Upper lobe of left lung (tissue), 4 donors: ENCODE data around the gene TMX2.

Experiments
- POLR2A ChIP-seq, 4 donors: fragments of 450-650 bp; IDR thresholded peaks; one replicate each; pipeline ENCODE4 v1.5.1; 2016 to 2017; ENCODE audit warnings: antibody characterized with exemption in 4 of 4, mild to moderate bottlenecking in 2 of 4
- TF ChIP-seq, protein P1 (sequence below), 6 experiments: fragments of 450-650 bp in 4 of 6; fragments of 200-600 bp in 2 of 6; sonication (generic) in 2 of 6; IDR thresholded peaks; one replicate each; pipeline ENCODE4 v1.5.1; 2016 to 2019; ENCODE audit warnings: antibody characterized with exemption in 6 of 6

DNA sequence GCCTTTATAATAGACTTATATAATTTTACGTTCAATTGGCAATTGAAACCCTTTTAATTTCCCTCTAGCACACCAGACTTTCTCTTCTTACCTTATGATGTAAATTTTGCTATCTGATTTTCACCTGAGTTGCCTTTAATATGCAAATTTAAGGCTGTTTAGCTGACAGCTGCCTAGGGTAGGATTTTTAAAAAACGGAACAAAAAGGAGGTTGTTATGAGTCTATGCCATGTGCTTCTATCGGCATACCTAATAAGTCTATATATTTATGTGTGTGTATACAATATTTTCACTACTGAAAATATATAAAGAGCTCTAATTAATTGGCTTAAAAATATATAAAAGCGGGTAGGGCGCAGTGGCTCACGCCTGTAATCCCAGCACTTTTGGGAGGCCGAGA lies 17.1 kb downstream of the TMX2 start:
- TF ChIP-seq, protein P1, sequence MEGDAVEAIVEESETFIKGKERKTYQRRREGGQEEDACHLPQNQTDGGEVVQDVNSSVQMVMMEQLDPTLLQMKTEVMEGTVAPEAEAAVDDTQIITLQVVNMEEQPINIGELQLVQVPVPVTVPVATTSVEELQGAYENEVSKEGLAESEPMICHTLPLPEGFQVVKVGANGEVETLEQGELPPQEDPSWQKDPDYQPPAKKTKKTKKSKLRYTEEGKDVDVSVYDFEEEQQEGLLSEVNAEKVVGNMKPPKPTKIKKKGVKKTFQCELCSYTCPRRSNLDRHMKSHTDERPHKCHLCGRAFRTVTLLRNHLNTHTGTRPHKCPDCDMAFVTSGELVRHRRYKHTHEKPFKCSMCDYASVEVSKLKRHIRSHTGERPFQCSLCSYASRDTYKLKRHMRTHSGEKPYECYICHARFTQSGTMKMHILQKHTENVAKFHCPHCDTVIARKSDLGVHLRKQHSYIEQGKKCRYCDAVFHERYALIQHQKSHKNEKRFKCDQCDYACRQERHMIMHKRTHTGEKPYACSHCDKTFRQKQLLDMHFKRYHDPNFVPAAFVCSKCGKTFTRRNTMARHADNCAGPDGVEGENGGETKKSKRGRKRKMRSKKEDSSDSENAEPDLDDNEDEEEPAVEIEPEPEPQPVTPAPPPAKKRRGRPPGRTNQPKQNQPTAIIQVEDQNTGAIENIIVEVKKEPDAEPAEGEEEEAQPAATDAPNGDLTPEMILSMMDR (IDR thresholded peaks at IDR 0.05) = no peak
- no peak for TF ChIP-seq POLR2A (IDR thresholded peaks at IDR 0.05)
